ENCODE measurements around the gene BTG4.
A peak's percentile ranks its signal among the peaks of the same experiment; 100 is the strongest.

The BTG4 gene

GRCh38 chr11:111512296-111513239, at the start of gene BTG4:
Gene BTG4, minus strand, starts transcription at chr11:111512386. Its CDS starts 13,610 bp downstream, at chr11:111498776.
- DNase-seq, result no peak

- no peak for DNase-seq
Measured at GRCh38 chr11:111561791-111562325, 49.7 kb upstream of the BTG4 start.

- no peak for DNase-seq
Measured at GRCh38 chr11:111561306-111561705, 49.1 kb upstream of the BTG4 start.

- no peak for DNase-seq
Measured at GRCh38 chr11:111560800-111561199, 48.6 kb upstream of the BTG4 start.

GRCh38 chr11:111559800-111560464, 47.7 kb upstream of the BTG4 start:
- DNase-seq, result no peak

- DNase-seq, result no peak
Measured at GRCh38 chr11:111557425-111558111, 45.4 kb upstream of the BTG4 start.

- no peak for DNase-seq
Measured at GRCh38 chr11:111555255-111555654, 43.1 kb upstream of the BTG4 start.

- DNase-seq, result no peak
Measured at GRCh38 chr11:111554532-111554931, 42.3 kb upstream of the BTG4 start.

- DNase-seq, result no peak
Measured at GRCh38 chr11:111550258-111550657, 38.1 kb upstream of the BTG4 start.

GRCh38 chr11:111549869-111550203, 37.6 kb upstream of the BTG4 start:
- DNase-seq, result no peak

GRCh38 chr11:111549196-111549868, 37.1 kb upstream of the BTG4 start:
- no peak for DNase-seq

- no peak for DNase-seq
Measured at GRCh38 chr11:111548525-111548924, 36.3 kb upstream of the BTG4 start.

GRCh38 chr11:111542606-111543275, 30.6 kb upstream of the BTG4 start:
- no peak for DNase-seq

GRCh38 chr11:111541254-111542061, 29.3 kb upstream of the BTG4 start:
- no peak for DNase-seq

- no peak for DNase-seq
Measured at GRCh38 chr11:111540937-111541253, 28.7 kb upstream of the BTG4 start.

GRCh38 chr11:111540114-111540936, 28.1 kb upstream of the BTG4 start, which contains the start of gene LAYN:
Gene LAYN, plus strand, starts transcription at chr11:111540720. Its CDS starts 124 bp downstream, at chr11:111540844.
- DNase-seq, result peak; percentile 45

GRCh38 chr11:111539426-111540113, 27.4 kb upstream of the BTG4 start:
- no peak for DNase-seq

GRCh38 chr11:111538407-111539114, 26.4 kb upstream of the BTG4 start:
- no peak for DNase-seq

- no peak for DNase-seq
Measured at GRCh38 chr11:111537336-111537860, 25.2 kb upstream of the BTG4 start.
